HG02642 (cell line): Measurements from ENCODE around the gene TMC1.
A peak's percentile ranks its signal among the peaks of the same experiment; 100 is the strongest.
"Not testable (repeated sequence)": the region's sequence is repeated elsewhere in the genome, so short reads cannot be mapped to it uniquely, and the experiment has no call there.

Experiments
- ATAC-seq: cut with Tn5 transposase; IDR thresholded peaks from one replicate; pipeline ENCODE4 v1.9.1; 2021; ENCODE audit warnings: mild to moderate bottlenecking; ENCODE audit not compliant: unreplicated experiment, poor library complexity

The TMC1 gene

DNA sequence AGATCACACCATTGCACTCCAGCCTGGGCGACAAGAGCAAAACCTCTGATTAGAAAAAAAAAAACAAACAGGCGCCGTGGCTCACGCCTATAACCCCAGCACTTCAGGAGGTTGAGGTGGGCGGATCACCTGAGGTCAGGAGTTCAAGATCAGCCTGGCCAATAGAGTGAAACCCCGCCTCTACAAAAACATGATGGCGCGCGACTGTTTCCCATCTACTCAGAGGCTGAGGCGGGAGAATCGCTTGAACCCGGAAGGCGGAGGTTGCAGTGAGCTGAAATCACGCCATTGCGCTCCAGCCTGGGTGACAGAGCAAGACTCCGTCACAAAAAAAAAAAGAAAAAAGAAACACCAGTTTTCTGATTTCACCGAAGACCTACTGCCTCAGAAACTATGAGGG, at the start of gene TMC1:
Gene TMC1, plus strand, starts transcription at position 193 of the 400 bp plus-strand sequence. CDS start 127,041 bp downstream, outside the sequence.
- ATAC-seq = not testable (repeated sequence)

- peak; percentile 87 for ATAC-seq
These were observed 47.7 kb upstream of the TMC1 start for GRCh38 chr9:72473474-72474261.

DNA sequence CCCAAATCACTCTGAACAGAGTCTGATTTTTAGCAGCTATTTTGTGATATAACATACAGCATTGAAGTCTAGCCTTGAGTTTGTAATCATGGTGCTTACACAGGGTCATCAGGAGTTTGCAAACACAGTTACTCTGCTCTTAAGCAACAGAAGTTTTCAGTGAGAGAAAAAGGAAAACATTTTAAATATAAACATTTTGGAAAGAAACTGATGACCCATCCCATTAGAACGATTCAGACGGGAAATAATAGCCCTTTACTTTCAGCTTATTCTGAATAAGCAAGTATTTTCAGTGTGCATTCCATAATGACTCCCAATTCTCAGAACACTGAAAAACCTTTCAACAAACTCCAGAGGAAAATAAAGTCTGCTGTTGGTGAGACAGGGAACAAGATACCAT, 46.7 kb upstream of the TMC1 start:
- ATAC-seq = no peak

DNA sequence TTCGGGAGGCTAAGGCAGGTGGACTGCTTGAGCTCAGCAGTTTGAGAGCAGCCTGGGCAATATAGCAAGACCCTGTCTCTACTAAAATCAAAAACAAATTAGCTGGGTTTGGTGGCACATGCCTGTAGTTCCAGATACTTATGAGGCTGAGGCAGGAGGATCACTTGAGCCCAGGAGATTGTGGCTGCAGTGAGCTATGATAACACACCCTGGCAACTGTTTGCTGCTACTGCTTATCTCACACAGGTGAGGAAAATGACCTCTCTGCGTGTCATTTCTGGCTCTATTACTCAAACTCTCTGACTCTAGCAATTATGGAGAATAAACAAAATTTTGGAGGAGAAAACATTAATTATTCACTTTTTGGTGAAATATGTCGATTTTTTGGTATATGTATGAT, 45.3 kb upstream of the TMC1 start:
- ATAC-seq = no peak

- no peak for ATAC-seq
These were observed 44.6 kb upstream of the TMC1 start for GRCh38 chr9:72476617-72477437.

- ATAC-seq = no peak
These were observed 43.4 kb upstream of the TMC1 start for GRCh38 chr9:72477930-72478518.

DNA sequence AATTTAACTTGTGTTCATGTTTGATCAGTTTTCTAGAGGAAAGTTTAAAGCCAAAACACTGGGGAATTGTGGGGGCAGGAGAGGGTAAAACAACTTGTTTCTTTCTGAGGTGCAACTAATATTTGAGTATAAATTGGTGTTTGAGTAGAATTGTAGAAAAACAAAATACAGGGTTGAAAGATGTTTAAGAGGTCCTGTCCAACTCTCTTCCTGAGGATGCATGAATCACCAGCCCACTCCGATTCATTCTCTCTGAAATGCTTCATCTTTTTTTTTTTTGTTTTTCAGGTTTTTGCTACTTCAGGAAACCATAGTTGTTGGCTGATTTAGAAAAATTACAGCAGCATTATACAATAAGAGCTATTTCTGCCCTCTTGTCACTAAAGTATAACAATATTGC, 42.4 kb upstream of the TMC1 start:
- ATAC-seq = no peak

DNA sequence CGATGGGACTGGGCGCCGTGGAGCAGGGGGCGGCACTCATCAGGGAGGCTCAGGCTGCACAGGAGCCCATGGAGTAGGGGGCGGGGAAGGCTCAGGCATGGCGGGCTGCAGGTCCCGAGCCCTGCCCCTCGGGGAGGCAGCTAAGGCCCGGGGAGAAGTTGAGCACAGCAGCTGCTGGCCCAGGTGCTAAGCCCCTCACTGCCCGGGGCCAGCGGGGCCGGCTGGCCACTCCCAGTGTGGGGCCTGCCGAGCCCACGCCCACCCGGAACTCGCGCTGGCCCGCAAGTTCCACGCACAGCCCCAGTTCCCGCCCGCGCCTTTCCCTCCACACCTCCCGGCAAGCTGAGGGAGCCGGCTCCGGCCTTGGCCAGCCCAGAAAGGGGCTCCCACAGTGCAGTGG, 41.1 kb upstream of the TMC1 start:
- ATAC-seq = not testable (repeated sequence)

- ATAC-seq = no peak
These were observed 40.5 kb upstream of the TMC1 start for GRCh38 chr9:72480921-72481320.

- ATAC-seq = no peak
These were observed 35.4 kb upstream of the TMC1 start for GRCh38 chr9:72485821-72486593.

DNA sequence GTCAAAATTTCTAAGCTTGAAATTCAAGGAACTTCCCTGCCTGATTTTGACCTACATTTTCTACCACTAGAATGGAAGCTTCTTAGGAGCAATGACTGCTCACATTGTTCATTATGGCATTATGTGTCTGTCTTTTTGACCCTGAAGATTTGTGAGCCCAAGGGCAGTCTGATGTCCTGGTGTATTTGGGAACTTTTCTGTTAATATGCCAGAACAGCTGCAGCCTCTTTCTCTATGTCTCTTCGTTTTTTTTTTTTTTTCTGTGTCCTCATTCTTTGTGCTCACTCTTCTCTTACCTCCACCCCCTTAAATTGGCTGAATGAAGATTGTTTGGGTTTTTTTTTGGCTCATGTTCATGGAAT, 34.8 kb upstream of the TMC1 start:
- no peak for ATAC-seq

- not testable (repeated sequence) for ATAC-seq
These were observed 33.7 kb upstream of the TMC1 start for GRCh38 chr9:72487665-72488064.

- ATAC-seq = no peak
These were observed 31.4 kb upstream of the TMC1 start for GRCh38 chr9:72489986-72490385.

- ATAC-seq = no peak
These were observed 30.2 kb upstream of the TMC1 start for GRCh38 chr9:72491242-72491641.

- no peak for ATAC-seq
These were observed 27.4 kb upstream of the TMC1 start for GRCh38 chr9:72494051-72494450.

DNA sequence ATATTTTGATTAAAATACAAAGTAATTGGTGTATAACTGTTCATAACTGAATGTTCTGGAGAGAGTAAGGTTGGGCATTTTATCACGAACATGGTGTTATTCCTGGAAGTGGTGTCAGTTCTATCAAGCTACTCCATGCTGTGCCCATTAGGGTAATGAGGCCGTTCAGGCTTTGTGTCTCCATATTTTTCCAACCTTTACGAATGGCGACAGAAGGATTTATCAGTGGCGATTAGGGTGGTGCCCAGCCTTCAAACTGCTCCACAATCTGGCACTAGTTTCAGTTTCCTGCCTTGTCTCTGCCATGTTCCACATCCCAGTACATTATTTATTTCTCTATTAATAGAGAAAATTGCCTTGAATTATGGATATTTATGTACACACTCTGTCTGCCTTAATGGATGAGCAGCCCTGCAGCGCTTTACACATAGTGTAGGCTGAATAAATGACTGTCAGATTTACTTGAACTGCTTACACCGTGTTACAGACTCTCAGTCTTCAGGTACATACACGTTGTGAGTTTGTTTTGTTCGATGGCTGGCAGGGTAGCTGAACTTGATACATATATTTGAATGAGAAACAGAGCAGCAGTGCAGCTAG, 23.9 kb upstream of the TMC1 start:
- ATAC-seq = no peak

DNA sequence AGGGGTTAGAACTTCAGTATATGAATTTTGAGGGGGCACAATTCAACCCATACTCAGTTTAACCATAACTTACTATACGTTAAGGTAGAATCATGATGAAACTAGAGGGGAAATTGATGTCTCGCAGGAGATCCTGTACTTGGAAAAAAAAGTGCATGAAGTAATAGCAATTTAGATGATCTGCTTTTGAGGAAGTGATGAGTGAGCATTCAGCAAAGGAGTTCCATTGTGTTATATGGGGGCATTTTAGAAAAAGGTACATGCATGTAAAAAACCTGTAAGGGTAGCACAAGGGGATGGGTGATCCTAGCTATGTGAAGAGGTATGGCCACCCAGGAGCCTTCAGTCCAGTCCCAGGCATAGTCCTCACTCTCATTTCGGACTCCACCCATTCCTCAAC, 14.8 kb upstream of the TMC1 start:
- ATAC-seq = no peak

DNA sequence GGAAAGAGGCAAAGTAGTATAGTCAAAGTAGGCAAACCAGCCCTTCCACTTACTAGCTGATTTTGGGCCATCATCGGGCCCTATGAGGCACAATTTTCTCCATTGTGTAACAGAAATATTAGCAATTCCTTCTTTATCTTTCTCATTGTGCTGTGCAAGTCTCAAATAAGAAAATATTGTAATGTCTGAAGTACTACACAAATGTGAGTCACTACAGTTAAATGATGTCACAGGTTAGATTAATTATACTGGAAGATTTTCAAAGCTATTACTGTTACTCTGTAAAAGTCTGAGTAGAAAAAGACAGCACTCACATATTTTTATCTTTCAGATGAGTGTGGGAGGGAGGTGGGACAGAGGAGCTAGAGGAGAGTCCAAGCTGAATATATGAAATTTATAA, 12.4 kb upstream of the TMC1 start:
- peak; percentile 14 for ATAC-seq

DNA sequence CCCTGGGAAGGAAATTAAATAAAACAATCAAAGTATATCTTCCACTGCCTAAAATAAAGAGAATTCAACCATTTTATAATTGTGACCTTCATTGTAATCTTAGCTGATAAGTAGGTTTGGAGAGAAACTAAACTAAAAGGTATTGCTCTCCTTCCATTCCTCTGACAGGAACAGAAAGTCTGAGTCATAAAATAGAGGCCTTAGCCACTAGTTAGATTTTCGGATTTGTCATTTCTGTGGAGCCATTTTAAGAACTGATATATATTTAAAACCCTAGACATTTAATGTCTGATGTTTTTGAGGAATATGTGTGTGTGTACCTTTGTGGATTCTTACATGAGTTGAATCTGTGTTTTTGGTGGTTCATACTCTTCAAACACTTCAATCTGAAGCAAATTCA, 11.8 kb upstream of the TMC1 start:
- peak; percentile 93 for ATAC-seq

GRCh38 chr9:72521011-72521410, 397 bp upstream of the TMC1 start:
- not testable (repeated sequence) for ATAC-seq
